Hepatocyte (in vitro differentiated cells): Measurements from ENCODE around the gene DENND1A. TPM values are rescaled to one million over a fixed set of nuclear protein-coding genes. Genes with fewer than 3 reads are reported as not detected.

Experiments used
- DNase-seq: peaks from one replicate; pipeline ENCODE4 v3.0.0-alpha.2; 2016; ENCODE audit warnings: low spot score
- H2AFZ ChIP-seq: fragments of 200-600 bp; sonication (generic); 2 replicates; pipeline ENCODE4 v1.6.0; 2016; ENCODE audit warnings: antibody characterized with exemption, mild to moderate bottlenecking
- H3K27ac ChIP-seq: fragments of 200-600 bp; sonication (generic); 2 replicates; pipeline ENCODE4 v1.5.1; 2016; ENCODE audit warnings: mild to moderate bottlenecking
- H3K27me3 ChIP-seq: fragments of 200-600 bp; sonication (generic); 2 replicates; pipeline ENCODE4 v1.6.1; 2016
- H3K36me3 ChIP-seq: fragments of 200-600 bp; sonication (generic); replicated peaks from 2 replicates; pipeline ENCODE4 v1.5.1; 2016; ENCODE audit warnings: low read depth; ENCODE audit not compliant: insufficient read depth
- H3K4me1 ChIP-seq: fragments of 200-600 bp; sonication (generic); 2 replicates; pipeline ENCODE4 v1.5.1; 2016; ENCODE audit warnings: mild to moderate bottlenecking, moderate library complexity; ENCODE audit not compliant: insufficient read depth
- H3K4me2 ChIP-seq: fragments of 200-600 bp; sonication (generic); 2 replicates; pipeline ENCODE4 v1.6.0; 2016
- H3K4me3 ChIP-seq: fragments of 200-600 bp; sonication (generic); 2 replicates; pipeline ENCODE4 v1.5.1; 2016; ENCODE audit warnings: mild to moderate bottlenecking
- H3K79me2 ChIP-seq: fragments of 200-600 bp; sonication (generic); 2 replicates; pipeline ENCODE4 v1.6.0; 2017; ENCODE audit warnings: mild to moderate bottlenecking
- H3K9me2 ChIP-seq: fragments of 200-600 bp; sonication (generic); replicated peaks from 2 replicates; pipeline ENCODE4 v1.6.0; 2017; ENCODE audit warnings: mild to moderate bottlenecking; ENCODE audit not compliant: insufficient read depth
- H3K9me3 ChIP-seq: fragments of 200-600 bp; sonication (generic); 2 replicates; pipeline ENCODE4 v1.5.1; 2016; ENCODE audit warnings: low read depth, mild to moderate bottlenecking
- H4K20me1 ChIP-seq: fragments of 200-600 bp; sonication (generic); 2 replicates; pipeline ENCODE4 v1.6.0; 2016; ENCODE audit warnings: mild to moderate bottlenecking; ENCODE audit not compliant: insufficient read depth, poor library complexity, severe bottlenecking
- EZH2 ChIP-seq: fragments of 200-600 bp; sonication (generic); IDR thresholded peaks from 2 replicates; pipeline ENCODE4 v1.6.1; 2016; ENCODE audit warnings: antibody characterized with exemption, mild to moderate bottlenecking, borderline replicate concordance
- EZH2phosphoT487 ChIP-seq: fragments of 200-600 bp; sonication (generic); IDR thresholded peaks from one replicate; pipeline ENCODE4 v1.6.1; 2018; ENCODE audit warnings: antibody characterized with exemption, mild to moderate bottlenecking, low read depth, moderate library complexity; ENCODE audit not compliant: unreplicated experiment, severe bottlenecking
- WGBS: methylation state at CpG from one replicate; pipeline ENCODE4 v1.1.6; 2016; ENCODE audit warnings: low lambda C conversion rate; ENCODE audit errors: missing lambda C conversion rate; 5-methylcytosine and 5-hydroxymethylcytosine counted together
- polyA plus RNA-seq: library from polyadenylated mRNA; unstranded; fragments of >200 nt; fragmentation: Nextera tagmentation; extraction: Ambion mirVana; gene quantifications from 2 replicates; pipeline ENCODE4 v1.2.1, GENCODE V29; 2016
- total RNA-seq: library from RNA; depleted of rRNA; stranded (reverse); fragments of >200 nt; gene quantifications from 2 replicates; pipeline ENCODE4 v1.2.3, GENCODE V29; 2014
- TF ChIP-seq, protein P1 (sequence below): fragments of 200-600 bp; sonication (generic); IDR thresholded peaks from 2 replicates; pipeline ENCODE4 v1.5.1; 2016; ENCODE audit warnings: antibody characterized with exemption, mild to moderate bottlenecking; ENCODE audit not compliant: poor library complexity

Gene DENND1A
- total and polyA plus RNA-seq, 2 experiments from 2014 or later: 24.0 to 28.9 TPM

DNA sequence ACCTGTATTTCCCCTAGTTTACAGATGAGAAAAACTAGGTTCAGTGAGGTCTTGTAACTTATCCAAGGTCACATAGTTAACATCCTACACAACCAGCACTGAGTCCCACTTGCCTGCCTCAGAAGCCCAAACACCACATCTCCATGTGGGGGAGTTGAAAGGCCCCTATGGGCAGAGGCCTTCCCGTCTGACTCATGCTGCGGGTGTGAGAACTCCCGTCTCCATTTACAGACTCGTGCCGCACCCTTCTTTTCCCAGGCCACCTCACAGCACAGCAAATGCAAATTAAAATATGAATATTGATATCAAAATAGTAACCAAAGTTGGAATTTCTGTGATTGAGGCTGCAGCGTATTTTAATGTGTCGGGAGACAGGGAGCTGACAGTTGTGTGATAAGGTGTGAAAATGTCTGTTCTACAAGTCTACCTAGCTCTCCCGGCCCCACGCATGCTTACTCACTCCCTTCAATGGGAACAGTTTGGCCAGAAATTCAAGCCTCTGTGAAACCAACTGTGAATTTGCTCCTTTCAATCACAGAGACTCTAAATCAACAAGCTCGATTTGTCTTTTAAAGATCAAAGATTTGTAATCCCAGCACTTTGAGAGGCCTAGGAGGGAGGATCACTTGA is 483.8 kb downstream of the DENND1A start:
- TF ChIP-seq EZH2phosphoT487 (no peak), EZH2 (no peak)
- TF ChIP-seq, protein P1, sequence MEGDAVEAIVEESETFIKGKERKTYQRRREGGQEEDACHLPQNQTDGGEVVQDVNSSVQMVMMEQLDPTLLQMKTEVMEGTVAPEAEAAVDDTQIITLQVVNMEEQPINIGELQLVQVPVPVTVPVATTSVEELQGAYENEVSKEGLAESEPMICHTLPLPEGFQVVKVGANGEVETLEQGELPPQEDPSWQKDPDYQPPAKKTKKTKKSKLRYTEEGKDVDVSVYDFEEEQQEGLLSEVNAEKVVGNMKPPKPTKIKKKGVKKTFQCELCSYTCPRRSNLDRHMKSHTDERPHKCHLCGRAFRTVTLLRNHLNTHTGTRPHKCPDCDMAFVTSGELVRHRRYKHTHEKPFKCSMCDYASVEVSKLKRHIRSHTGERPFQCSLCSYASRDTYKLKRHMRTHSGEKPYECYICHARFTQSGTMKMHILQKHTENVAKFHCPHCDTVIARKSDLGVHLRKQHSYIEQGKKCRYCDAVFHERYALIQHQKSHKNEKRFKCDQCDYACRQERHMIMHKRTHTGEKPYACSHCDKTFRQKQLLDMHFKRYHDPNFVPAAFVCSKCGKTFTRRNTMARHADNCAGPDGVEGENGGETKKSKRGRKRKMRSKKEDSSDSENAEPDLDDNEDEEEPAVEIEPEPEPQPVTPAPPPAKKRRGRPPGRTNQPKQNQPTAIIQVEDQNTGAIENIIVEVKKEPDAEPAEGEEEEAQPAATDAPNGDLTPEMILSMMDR: no peak
- WGBS: 80% methylated on average over 10 of the region's 10 CpGs
- Histone ChIP-seq H3K36me3 (no peaks in the 10 kb centered on the region), H3K27me3 (no peaks in the 10 kb centered on the region), H2AFZ (no peak overlapping the region), H3K9me3 (no peaks in the 10 kb centered on the region), H3K9me2 (no peaks in the 10 kb centered on the region), H3K79me2 (no peaks in the 10 kb centered on the region), H3K4me3 (no peak overlapping the region), H3K27ac (no peak overlapping the region), H3K4me1 (no peaks in the 10 kb centered on the region), H4K20me1 (no peaks in the 10 kb centered on the region), H3K4me2 (no peak overlapping the region)
- DNase-seq: no peak

DNA sequence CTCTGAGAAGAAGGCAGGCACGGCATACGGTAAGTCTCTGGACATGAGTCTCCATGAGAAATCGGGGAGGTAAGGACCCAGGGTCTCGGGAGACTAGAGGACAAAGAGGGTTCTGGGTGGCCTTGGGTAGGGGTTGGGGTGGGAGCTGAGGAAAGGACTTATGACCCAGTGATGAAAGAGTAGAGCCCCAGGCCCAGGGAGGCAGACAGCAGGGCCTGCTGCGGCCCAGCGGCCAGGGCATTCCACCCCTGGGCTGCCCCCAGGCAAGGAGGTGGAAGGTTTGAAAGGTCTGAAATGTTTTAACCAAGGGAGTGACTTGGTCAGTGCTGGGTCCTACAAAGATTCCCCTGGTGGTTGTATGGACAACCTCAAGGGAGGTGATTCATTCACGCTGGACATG is 484.8 kb downstream of the DENND1A start:
- H3K4me2 ChIP-seq: no peak overlapping the region
- H3K4me1 ChIP-seq: no peaks in the 10 kb centered on the region
- no peaks in the 10 kb centered on the region for H3K9me2 ChIP-seq
- H4K20me1 ChIP-seq: no peaks in the 10 kb centered on the region
- no peak overlapping the region for H2AFZ ChIP-seq
- no peak overlapping the region for H3K4me3 ChIP-seq
- WGBS: 95% methylated on average over 7 of the region's 7 CpGs
- no peaks in the 10 kb centered on the region for H3K9me3 ChIP-seq
- no peak for DNase-seq
- H3K36me3 ChIP-seq: no peaks in the 10 kb centered on the region
- no peaks in the 10 kb centered on the region for H3K79me2 ChIP-seq
- H3K27ac ChIP-seq: no peak overlapping the region
- TF ChIP-seq, protein P1: no peak
- TF ChIP-seq EZH2phosphoT487 (no peak), EZH2 (no peak)
- no peaks in the 10 kb centered on the region for H3K27me3 ChIP-seq

DNA sequence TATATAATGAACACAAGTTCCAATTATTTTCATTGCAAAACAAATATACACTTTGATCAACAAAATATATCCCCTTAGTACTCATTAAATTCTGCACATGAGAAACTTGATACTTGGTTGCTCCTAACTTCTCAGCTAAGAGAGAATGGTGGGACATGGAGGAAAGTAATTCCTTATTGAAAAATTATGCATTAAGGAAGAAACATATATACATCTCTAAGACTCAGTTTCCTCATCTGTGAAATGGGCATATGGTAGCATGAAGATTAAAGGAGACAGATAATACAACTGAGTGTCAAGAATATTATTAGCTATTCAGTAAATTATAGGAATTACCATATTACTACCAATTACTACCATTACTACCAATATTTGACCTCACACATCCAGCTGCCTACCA is 488.2 kb downstream of the DENND1A start:
- Histone ChIP-seq H3K79me2 (no peaks in the 10 kb centered on the region), H3K27me3 (no peaks in the 10 kb centered on the region), H2AFZ (no peak overlapping the region), H3K9me3 (no peaks in the 10 kb centered on the region), H3K4me1 (no peaks in the 10 kb centered on the region), H3K4me3 (no peak overlapping the region), H3K4me2 (no peak overlapping the region), H4K20me1 (no peaks in the 10 kb centered on the region), H3K9me2 (no peaks in the 10 kb centered on the region), H3K27ac (no peak overlapping the region), H3K36me3 (no peaks in the 10 kb centered on the region)
- no peak for TF ChIP-seq EZH2phosphoT487
- TF ChIP-seq, protein P1: no peak
- no peak for TF ChIP-seq EZH2
- no peak for DNase-seq

DNA sequence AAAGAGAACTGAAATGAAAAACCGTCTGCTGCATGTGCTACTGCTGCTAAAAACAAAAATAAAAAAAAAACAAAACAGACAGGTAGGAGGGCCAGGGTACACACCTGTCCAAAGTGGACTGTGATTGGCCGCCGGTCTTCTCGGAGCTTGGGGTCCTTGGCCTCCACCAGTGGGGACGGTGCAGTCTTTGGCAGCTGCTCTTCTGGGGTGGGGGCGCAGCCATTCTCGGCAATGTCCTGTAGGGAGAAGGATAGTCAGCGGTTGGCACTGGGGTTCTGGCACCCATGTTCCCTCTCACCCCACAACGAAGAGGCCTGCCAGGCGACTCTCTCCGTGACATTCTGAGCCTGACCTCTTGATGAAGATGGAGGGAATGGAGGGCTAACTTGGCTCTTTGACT is 489.7 kb downstream of the DENND1A start:
- no peak for DNase-seq
- Histone ChIP-seq H3K9me2 (no peaks in the 10 kb centered on the region), H3K9me3 (no peaks in the 10 kb centered on the region), H2AFZ (no peak overlapping the region), H3K36me3 (no peaks in the 10 kb centered on the region), H4K20me1 (no peaks in the 10 kb centered on the region), H3K79me2 (no peaks in the 10 kb centered on the region), H3K27me3 (no peaks in the 10 kb centered on the region), H3K27ac (no peak overlapping the region), H3K4me2 (no peak overlapping the region), H3K4me3 (no peak overlapping the region), H3K4me1 (no peaks in the 10 kb centered on the region)
- TF ChIP-seq, protein P1: no peak
- TF ChIP-seq EZH2 (no peak), EZH2phosphoT487 (no peak)
- WGBS: 95% methylated on average over 11 of the region's 11 CpGs
